Fibroblast of lung (primary cell): ENCODE measurements around the gene MYO1E. TPM values are rescaled to one million over a fixed set of nuclear protein-coding genes. Genes with fewer than 3 reads are reported as not detected.
A peak's percentile ranks its signal among the peaks of the same experiment; 100 is the strongest.

Experiments used
- DNase-seq, 2 donors: peaks; one replicate each; pipeline versions ENCODE4 v3.0.0 to v3.0.0-alpha.2; 2010; ENCODE audit warnings: low read depth in 2 of 2
- H2AFZ ChIP-seq: 2 replicates; pipeline ENCODE4 v1.5.1; 2012; ENCODE audit warnings: low read length, control low read depth, inconsistent platforms
- H3K27ac ChIP-seq: 2 replicates; pipeline ENCODE4 v1.5.1; 2011; ENCODE audit warnings: low read length, control low read depth; ENCODE audit not compliant: insufficient read depth
- H3K27me3 ChIP-seq: 2 replicates; pipeline ENCODE4 v1.5.1; 2011; ENCODE audit warnings: mild to moderate bottlenecking, low read length; ENCODE audit not compliant: control insufficient read depth, insufficient read depth
- H3K36me3 ChIP-seq: 2 replicates; pipeline ENCODE4 v1.5.1; 2011; ENCODE audit warnings: low read length; ENCODE audit not compliant: control insufficient read depth, insufficient read depth
- H3K4me1 ChIP-seq: 2 replicates; pipeline ENCODE4 v1.5.1; 2011; ENCODE audit warnings: low read length; ENCODE audit not compliant: control insufficient read depth, insufficient read depth; ENCODE audit errors: extremely low read depth
- H3K4me2 ChIP-seq: 2 replicates; pipeline ENCODE4 v1.5.1; 2011; ENCODE audit warnings: low read length, control low read depth; ENCODE audit not compliant: insufficient read depth; ENCODE audit errors: extremely low read depth
- H3K4me3 ChIP-seq, 4 experiments: fragments of 200-600 bp in 1 of 4; sonication (generic) in 1 of 4; replicated peaks in 1 of 4; 2 replicates each; pipeline ENCODE4 v1.5.1; 2011 to 2016; ENCODE audit warnings: low read length in 4 of 4, low read depth in 3 of 4, mild to moderate bottlenecking in 3 of 4, control low read depth in 2 of 4, inconsistent platforms in 1 of 4, mixed read lengths in 1 of 4; ENCODE audit not compliant: insufficient read depth in 1 of 4; ENCODE audit errors: control extremely low read depth in 1 of 4
- H3K79me2 ChIP-seq: 2 replicates; pipeline ENCODE4 v1.5.1; 2012; ENCODE audit warnings: mild to moderate bottlenecking, low read length, inconsistent platforms; ENCODE audit not compliant: control insufficient read depth, insufficient read depth
- H3K9ac ChIP-seq: 2 replicates; pipeline ENCODE4 v1.5.1; 2011; ENCODE audit warnings: mild to moderate bottlenecking, low read length, control low read depth; ENCODE audit not compliant: insufficient read depth
- H3K9me3 ChIP-seq: 2 replicates; pipeline ENCODE4 v1.5.1; 2012; ENCODE audit warnings: low read depth, low read length; ENCODE audit not compliant: control insufficient read depth, insufficient read depth
- H4K20me1 ChIP-seq: 2 replicates; pipeline ENCODE4 v1.5.1; 2011; ENCODE audit warnings: low read length; ENCODE audit not compliant: control insufficient read depth, insufficient read depth; ENCODE audit errors: extremely low read depth
- EZH2 ChIP-seq: IDR thresholded peaks from 2 replicates; pipeline ENCODE4 v1.5.1; 2012; ENCODE audit warnings: low read length, control low read depth, mild to moderate bottlenecking; ENCODE audit errors: missing control alignments
- polyA plus RNA-seq, 2 donors: library from polyadenylated mRNA; depleted of rRNA in 1 of 2; stranded (reverse) in 1 of 2; unstranded in 1 of 2; fragments of >200 nt; gene quantifications; 2 replicates each; pipeline ENCODE4 v1.2.1, GENCODE V29; 2011 to 2012; ENCODE audit warnings: missing spikeins in 1 of 2
- total RNA-seq: library from RNA; depleted of rRNA; stranded (reverse); fragments of >200 nt; gene quantifications from 2 replicates; pipeline ENCODE4 v1.2.1, GENCODE V29; 2014
- TF ChIP-seq, protein P1 (sequence below), 2 donors: IDR thresholded peaks in 1 of 2; conservative IDR thresholded peaks in 1 of 2; 1 replicate in 1 of 2; 2 replicates in 1 of 2; pipeline ENCODE4 v1.5.1; 2011 to 2012; ENCODE audit warnings: low read length in 2 of 2, control low read depth in 1 of 2, inconsistent platforms in 1 of 2, low read depth in 1 of 2, mild to moderate bottlenecking in 1 of 2

MYO1E gene
- total and polyA plus RNA-seq, 2 donors (not counting 1 experiment from before 2014, with no cell fraction given), result 27.6 to 84.0 TPM

GRCh38 chr15:59410391-59410896, 37.8 kb upstream of the MYO1E start:
- Histone ChIP-seq H3K9ac (no peak overlapping the region), H3K9me3 (no peaks in the 10 kb centered on the region), H2AFZ (no peak overlapping the region), H3K36me3 (no peaks in the 10 kb centered on the region), H3K4me2 (no peak overlapping the region), H3K79me2 (no peaks in the 10 kb centered on the region), H4K20me1 (no peaks in the 10 kb centered on the region), H3K4me1 (no peaks in the 10 kb centered on the region), H3K27ac (no peak overlapping the region), H3K4me3 (no peak overlapping the region), H3K27me3 (no peaks in the 10 kb centered on the region)
- DNase-seq, result peak in 1 of 2 donors; percentile 22
- TF ChIP-seq, protein P1, sequence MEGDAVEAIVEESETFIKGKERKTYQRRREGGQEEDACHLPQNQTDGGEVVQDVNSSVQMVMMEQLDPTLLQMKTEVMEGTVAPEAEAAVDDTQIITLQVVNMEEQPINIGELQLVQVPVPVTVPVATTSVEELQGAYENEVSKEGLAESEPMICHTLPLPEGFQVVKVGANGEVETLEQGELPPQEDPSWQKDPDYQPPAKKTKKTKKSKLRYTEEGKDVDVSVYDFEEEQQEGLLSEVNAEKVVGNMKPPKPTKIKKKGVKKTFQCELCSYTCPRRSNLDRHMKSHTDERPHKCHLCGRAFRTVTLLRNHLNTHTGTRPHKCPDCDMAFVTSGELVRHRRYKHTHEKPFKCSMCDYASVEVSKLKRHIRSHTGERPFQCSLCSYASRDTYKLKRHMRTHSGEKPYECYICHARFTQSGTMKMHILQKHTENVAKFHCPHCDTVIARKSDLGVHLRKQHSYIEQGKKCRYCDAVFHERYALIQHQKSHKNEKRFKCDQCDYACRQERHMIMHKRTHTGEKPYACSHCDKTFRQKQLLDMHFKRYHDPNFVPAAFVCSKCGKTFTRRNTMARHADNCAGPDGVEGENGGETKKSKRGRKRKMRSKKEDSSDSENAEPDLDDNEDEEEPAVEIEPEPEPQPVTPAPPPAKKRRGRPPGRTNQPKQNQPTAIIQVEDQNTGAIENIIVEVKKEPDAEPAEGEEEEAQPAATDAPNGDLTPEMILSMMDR (conservative IDR thresholded peaks at IDR 0.05 in 1 of 2, IDR thresholded peaks at IDR 0.05 in 1 of 2; ENCODE audit: low read depth in 1 of 2, low read length in 2 of 2), result no peak
- no peak for TF ChIP-seq EZH2

DNA sequence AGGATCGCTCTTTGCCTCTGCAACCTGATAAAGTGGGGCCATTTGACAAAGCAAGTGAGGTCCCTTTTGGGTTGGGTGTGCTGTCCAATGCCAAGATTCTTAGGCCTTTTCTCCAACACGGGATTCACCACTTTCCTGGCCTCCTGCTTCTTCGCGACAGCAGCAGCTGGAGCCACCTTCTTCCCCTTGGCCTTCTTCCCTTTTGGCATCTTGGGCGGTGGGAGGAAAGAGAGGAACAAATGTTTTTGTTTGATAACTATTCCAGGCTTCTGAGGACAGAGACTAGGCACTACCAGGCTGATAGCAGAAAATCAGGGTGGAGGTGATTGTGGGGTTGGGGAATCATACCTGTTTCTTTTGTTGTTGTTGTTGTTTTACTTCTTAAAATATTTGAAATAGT, 35.3 kb upstream of the MYO1E start:
- Histone ChIP-seq H3K27ac (no peak overlapping the region), H3K9me3 (no peaks in the 10 kb centered on the region), H3K4me3 (no peak overlapping the region), H4K20me1 (no peaks in the 10 kb centered on the region), H3K4me2 (no peak overlapping the region), H3K27me3 (no peaks in the 10 kb centered on the region), H3K4me1 (no peaks in the 10 kb centered on the region), H3K36me3 (no peaks in the 10 kb centered on the region), H3K9ac (no peak overlapping the region), H2AFZ (no peak overlapping the region), H3K79me2 (no peaks in the 10 kb centered on the region)
- no peak for TF ChIP-seq EZH2
- TF ChIP-seq, protein P1 (conservative IDR thresholded peaks at IDR 0.05 in 1 of 2, IDR thresholded peaks at IDR 0.05 in 1 of 2; ENCODE audit: low read depth in 1 of 2, low read length in 2 of 2), result no peak
- no peak for DNase-seq

DNA sequence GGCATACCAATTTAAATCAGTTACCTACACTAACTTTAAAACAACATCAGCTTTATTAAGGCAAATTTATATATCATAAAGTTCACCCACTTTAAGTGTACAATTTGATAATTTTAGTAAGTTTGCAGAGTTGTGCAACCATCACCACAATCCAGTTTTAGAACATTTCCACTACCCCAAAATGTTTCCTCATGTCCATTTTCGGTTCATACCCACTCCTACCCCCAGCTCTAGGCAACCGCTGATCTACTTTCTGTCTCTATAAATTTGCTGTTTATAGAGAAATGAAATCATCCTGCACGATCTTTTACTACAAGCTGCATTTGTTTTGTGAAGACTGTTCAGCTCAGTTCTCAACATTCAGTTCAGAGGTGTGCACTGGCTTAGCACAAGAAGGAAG, 33.8 kb upstream of the MYO1E start:
- H3K27me3 ChIP-seq, result no peaks in the 10 kb centered on the region
- no peaks in the 10 kb centered on the region for H3K9me3 ChIP-seq
- H3K4me2 ChIP-seq, result no peak overlapping the region
- no peaks in the 10 kb centered on the region for H4K20me1 ChIP-seq
- no peaks in the 10 kb centered on the region for H3K4me1 ChIP-seq
- no peak overlapping the region for H2AFZ ChIP-seq
- TF ChIP-seq, protein P1 (conservative IDR thresholded peaks at IDR 0.05 in 1 of 2, IDR thresholded peaks at IDR 0.05 in 1 of 2; ENCODE audit: low read depth in 1 of 2, low read length in 2 of 2), result no peak
- no peak for TF ChIP-seq EZH2
- no peaks in the 10 kb centered on the region for H3K36me3 ChIP-seq
- H3K79me2 ChIP-seq, result no peaks in the 10 kb centered on the region
- DNase-seq, result no peak
- no peak overlapping the region for H3K27ac ChIP-seq
- H3K9ac ChIP-seq, result no peak overlapping the region
- no peak overlapping the region for H3K4me3 ChIP-seq
